Lung microvascular endothelial cell (primary cell): ENCODE measurements around the gene IPMK. TPM values are rescaled to one million over a fixed set of nuclear protein-coding genes. Genes with fewer than 3 reads are reported as not detected.
A peak's percentile ranks its signal among the peaks of the same experiment; 100 is the strongest.
"Not testable (repeated sequence)": the region's sequence is repeated elsewhere in the genome, so short reads cannot be mapped to it uniquely, and the experiment has no call there.

ENCODE experiments used
- DNase-seq, 2 donors: peaks; one replicate each; pipeline versions ENCODE4 v3.0.0 to v3.0.0-alpha.2; 2010; ENCODE audit warnings: low read depth in 2 of 2
- total RNA-seq: library from RNA; depleted of rRNA; stranded (reverse); fragments of >200 nt; gene quantifications from 2 replicates; pipeline ENCODE4 v1.2.1, GENCODE V29; 2014

IPMK gene
- total RNA-seq, 1 donor from 2014 or later, result 4.8 TPM

DNA sequence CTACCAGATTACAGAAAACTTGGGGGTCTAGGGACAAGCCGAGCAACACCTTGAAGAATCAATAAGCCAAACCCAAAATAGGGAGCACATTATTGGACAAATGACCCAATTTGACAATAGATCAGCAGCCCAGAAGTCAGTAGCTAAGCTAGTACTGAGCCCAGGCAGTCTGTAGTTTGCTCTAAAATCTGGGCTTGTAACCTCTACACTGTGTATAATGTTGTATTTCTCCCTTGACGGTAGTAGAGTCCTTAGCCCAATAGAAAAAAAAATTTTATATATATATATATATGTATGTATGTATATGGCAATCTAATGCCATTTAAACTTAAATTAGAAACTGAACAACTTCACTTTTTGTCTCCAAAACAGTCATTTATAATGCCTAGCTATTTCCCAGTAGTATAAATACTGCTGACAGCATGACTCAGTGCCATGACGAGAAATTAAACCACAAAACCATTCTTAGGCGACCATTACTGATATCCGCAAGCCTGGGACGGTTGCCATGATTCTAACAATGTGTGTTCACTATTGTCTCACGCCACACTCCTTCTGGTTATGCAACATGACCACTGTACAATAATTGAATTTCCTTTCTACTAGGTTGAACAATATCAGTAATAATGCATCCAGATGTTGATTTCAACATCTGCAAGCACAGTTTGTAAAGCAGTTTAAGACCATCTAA is 110.5 kb downstream of the IPMK start:
- DNase-seq, result peak; percentile 71 to 91

DNA sequence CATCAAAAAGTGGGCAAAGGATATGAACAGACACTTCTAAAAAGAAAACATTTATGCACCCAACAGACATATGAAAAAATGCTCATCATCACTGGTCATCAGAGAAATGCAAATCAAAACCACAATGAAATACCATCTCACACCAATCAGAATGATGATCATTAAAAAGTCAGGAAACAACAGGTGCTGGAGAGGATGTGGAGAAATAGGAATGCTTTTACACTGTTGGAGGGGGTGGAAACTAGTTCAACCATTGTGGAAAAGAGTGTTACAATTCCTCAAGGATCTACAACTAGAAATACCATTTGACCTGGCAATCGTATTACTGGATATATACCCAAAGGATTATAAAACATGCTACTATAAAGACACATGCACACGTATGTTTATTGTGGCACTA is 111.8 kb downstream of the IPMK start:
- not testable (repeated sequence) for DNase-seq

DNA sequence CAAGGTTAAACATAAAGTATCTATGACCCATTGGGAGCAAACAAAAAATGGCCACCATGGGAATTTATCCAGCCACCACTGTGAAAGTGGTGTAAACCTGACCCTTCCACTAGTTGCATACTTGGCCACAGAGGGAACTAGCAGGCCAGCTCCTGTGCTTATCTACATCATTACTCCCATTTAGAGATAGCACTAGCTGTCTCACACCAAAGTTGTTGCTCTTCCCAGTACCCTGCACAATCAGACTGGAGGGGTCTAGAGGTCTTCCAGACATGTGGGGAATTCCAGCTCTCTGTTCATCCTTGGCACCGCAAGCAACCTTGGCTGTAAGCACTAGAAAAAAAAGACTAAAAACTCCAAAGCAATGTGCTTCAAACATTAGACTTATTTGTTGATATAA is 113.9 kb downstream of the IPMK start:
- DNase-seq, result no peak

DNA sequence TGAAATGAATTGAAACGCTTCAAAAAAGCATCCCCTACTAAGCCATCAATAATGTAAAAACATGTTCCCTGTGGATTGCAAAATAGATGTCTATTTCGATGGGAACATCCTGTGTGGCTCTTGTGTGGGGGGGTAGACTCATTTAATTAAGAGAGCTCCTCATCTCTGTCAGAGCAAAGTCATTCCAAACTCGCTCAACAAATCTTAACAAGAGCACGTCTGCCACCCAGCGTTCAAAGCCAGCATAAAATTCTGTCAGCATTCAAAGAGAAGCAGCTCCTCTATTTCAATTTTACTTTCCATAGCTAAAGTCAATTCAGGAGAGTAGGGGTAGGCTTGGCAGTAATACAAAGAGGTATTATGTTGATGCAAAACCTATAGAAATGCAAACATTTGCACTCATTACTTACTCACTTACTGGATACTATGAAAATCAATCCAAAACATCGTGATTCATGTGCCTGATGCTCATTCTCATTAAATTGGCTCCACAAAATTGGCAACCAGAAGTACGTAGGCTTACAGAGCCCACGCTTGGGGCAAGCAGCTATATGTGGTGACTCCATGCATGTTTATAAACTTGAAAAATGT is 114.9 kb downstream of the IPMK start:
- peak; percentile 56 to 57 for DNase-seq

DNA sequence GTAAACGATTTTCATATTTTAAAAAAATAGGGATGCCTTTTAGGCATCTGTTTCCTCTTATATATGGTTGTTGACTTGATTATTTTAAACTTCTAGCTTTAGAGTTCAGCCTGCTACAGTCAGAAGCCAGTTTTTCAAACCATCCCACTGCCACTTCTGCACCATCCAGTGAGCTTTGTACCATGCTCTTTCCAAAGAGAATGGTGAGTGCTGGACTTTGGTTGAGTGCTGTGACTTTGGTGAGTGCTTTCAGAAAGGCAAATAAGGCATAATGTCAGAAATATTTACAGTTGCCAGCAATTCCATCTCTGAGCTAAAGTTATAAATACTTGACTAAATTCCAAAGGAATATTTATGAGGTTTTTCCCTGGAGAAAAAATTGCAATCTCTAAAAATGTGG is 117.4 kb downstream of the IPMK start:
- no peak for DNase-seq

DNA sequence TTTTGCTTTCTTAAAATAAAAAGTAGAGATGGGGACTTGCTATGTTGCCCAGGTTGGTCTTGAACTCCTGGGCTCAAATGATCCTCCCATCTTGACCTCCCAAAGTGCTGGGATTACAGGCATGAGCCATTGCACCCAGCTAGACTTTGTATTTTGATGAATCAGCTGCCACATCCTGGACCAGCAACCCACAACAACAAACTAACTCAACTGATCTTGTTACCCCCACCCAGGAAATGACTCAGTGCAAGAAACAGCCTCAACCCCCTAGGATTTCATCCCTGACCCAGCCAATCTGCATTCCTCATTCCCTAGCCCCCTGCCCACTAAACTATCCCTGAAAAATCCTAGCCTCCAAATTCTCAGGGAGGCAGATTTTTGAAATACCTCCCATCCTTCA is 123.8 kb downstream of the IPMK start:
- DNase-seq, result no peak

Other genes with a start within 250 kb of the IPMK start
- gene CISD1, start 1.3 kb upstream of the IPMK start, total RNA-seq, result 16.8 and 19.8 TPM in 2 replicates
- gene UBE2D1, start 67.1 kb upstream of the IPMK start, total RNA-seq, result 5.7 and 6.7 TPM in 2 replicates
- gene TFAM, start 117.5 kb upstream of the IPMK start, total RNA-seq, result 24.8 and 31.3 TPM in 2 replicates
- under 0.01 and 0.20 TPM in 2 replicates for gene BICC1, start 245.0 kb upstream of the IPMK start, total RNA-seq